Hepatocyte (in vitro differentiated cells): ENCODE data around the gene EVL. TPM values are rescaled to one million over a fixed set of nuclear protein-coding genes. Genes with fewer than 3 reads are reported as not detected.

Experiments
- DNase-seq: peaks from one replicate; pipeline ENCODE4 v3.0.0-alpha.2; 2016; ENCODE audit warnings: low spot score
- H2AFZ ChIP-seq: fragments of 200-600 bp; sonication (generic); 2 replicates; pipeline ENCODE4 v1.6.0; 2016; ENCODE audit warnings: antibody characterized with exemption, mild to moderate bottlenecking
- H3K27ac ChIP-seq: fragments of 200-600 bp; sonication (generic); 2 replicates; pipeline ENCODE4 v1.5.1; 2016; ENCODE audit warnings: mild to moderate bottlenecking
- H3K27me3 ChIP-seq: fragments of 200-600 bp; sonication (generic); 2 replicates; pipeline ENCODE4 v1.6.1; 2016
- H3K36me3 ChIP-seq: fragments of 200-600 bp; sonication (generic); replicated peaks from 2 replicates; pipeline ENCODE4 v1.5.1; 2016; ENCODE audit warnings: low read depth; ENCODE audit not compliant: insufficient read depth
- H3K4me1 ChIP-seq: fragments of 200-600 bp; sonication (generic); 2 replicates; pipeline ENCODE4 v1.5.1; 2016; ENCODE audit warnings: mild to moderate bottlenecking, moderate library complexity; ENCODE audit not compliant: insufficient read depth
- H3K4me2 ChIP-seq: fragments of 200-600 bp; sonication (generic); 2 replicates; pipeline ENCODE4 v1.6.0; 2016
- H3K4me3 ChIP-seq: fragments of 200-600 bp; sonication (generic); 2 replicates; pipeline ENCODE4 v1.5.1; 2016; ENCODE audit warnings: mild to moderate bottlenecking
- H3K79me2 ChIP-seq: fragments of 200-600 bp; sonication (generic); 2 replicates; pipeline ENCODE4 v1.6.0; 2017; ENCODE audit warnings: mild to moderate bottlenecking
- H3K9me2 ChIP-seq: fragments of 200-600 bp; sonication (generic); replicated peaks from 2 replicates; pipeline ENCODE4 v1.6.0; 2017; ENCODE audit warnings: mild to moderate bottlenecking; ENCODE audit not compliant: insufficient read depth
- H3K9me3 ChIP-seq: fragments of 200-600 bp; sonication (generic); 2 replicates; pipeline ENCODE4 v1.5.1; 2016; ENCODE audit warnings: low read depth, mild to moderate bottlenecking
- H4K20me1 ChIP-seq: fragments of 200-600 bp; sonication (generic); 2 replicates; pipeline ENCODE4 v1.6.0; 2016; ENCODE audit warnings: mild to moderate bottlenecking; ENCODE audit not compliant: insufficient read depth, poor library complexity, severe bottlenecking
- EZH2 ChIP-seq: fragments of 200-600 bp; sonication (generic); IDR thresholded peaks from 2 replicates; pipeline ENCODE4 v1.6.1; 2016; ENCODE audit warnings: antibody characterized with exemption, mild to moderate bottlenecking, borderline replicate concordance
- EZH2phosphoT487 ChIP-seq: fragments of 200-600 bp; sonication (generic); IDR thresholded peaks from one replicate; pipeline ENCODE4 v1.6.1; 2018; ENCODE audit warnings: antibody characterized with exemption, mild to moderate bottlenecking, low read depth, moderate library complexity; ENCODE audit not compliant: unreplicated experiment, severe bottlenecking
- WGBS: methylation state at CpG from one replicate; pipeline ENCODE4 v1.1.6; 2016; ENCODE audit warnings: low lambda C conversion rate; ENCODE audit errors: missing lambda C conversion rate; 5-methylcytosine and 5-hydroxymethylcytosine counted together
- polyA plus RNA-seq: library from polyadenylated mRNA; unstranded; fragments of >200 nt; fragmentation: Nextera tagmentation; extraction: Ambion mirVana; gene quantifications from 2 replicates; pipeline ENCODE4 v1.2.1, GENCODE V29; 2016
- total RNA-seq: library from RNA; depleted of rRNA; stranded (reverse); fragments of >200 nt; gene quantifications from 2 replicates; pipeline ENCODE4 v1.2.3, GENCODE V29; 2014
- TF ChIP-seq, protein P1 (sequence below): fragments of 200-600 bp; sonication (generic); IDR thresholded peaks from 2 replicates; pipeline ENCODE4 v1.5.1; 2016; ENCODE audit warnings: antibody characterized with exemption, mild to moderate bottlenecking; ENCODE audit not compliant: poor library complexity

EVL gene
- total and polyA plus RNA-seq, 2 experiments from 2014 or later = 60.5 to 77.2 TPM

DNA sequence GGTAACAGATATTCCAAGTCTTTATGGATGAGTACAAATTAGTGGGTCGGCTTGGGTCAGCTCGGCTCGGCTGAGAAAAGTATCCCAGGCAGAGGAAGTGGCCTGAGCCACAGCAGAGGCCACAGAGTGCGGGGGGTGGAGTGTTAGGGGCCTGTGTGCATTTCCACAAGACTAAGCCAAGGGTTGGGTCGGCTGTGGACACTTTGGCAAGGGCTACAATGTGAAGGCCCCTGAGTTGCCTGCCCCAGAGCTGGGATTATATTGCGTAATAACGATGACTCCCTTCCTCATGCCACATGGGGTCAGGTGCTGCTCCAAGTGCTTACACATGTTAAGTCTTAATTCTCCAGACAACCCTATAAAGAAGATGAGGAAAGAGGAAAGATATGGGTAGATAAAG lies 11.4 kb downstream of the EVL start:
- H3K27ac ChIP-seq = peak overlapping the region; percentile 63
- H2AFZ ChIP-seq = no peak overlapping the region
- TF ChIP-seq EZH2 = no peak
- TF ChIP-seq, protein P1, sequence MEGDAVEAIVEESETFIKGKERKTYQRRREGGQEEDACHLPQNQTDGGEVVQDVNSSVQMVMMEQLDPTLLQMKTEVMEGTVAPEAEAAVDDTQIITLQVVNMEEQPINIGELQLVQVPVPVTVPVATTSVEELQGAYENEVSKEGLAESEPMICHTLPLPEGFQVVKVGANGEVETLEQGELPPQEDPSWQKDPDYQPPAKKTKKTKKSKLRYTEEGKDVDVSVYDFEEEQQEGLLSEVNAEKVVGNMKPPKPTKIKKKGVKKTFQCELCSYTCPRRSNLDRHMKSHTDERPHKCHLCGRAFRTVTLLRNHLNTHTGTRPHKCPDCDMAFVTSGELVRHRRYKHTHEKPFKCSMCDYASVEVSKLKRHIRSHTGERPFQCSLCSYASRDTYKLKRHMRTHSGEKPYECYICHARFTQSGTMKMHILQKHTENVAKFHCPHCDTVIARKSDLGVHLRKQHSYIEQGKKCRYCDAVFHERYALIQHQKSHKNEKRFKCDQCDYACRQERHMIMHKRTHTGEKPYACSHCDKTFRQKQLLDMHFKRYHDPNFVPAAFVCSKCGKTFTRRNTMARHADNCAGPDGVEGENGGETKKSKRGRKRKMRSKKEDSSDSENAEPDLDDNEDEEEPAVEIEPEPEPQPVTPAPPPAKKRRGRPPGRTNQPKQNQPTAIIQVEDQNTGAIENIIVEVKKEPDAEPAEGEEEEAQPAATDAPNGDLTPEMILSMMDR = no peak
- no peak for TF ChIP-seq EZH2phosphoT487
- no peaks in the 10 kb centered on the region for H3K9me3 ChIP-seq
- H3K4me1 ChIP-seq = peaks cover 17% of the 10 kb centered on the region
- H3K4me2 ChIP-seq = no peak overlapping the region
- H3K79me2 ChIP-seq = peaks cover 72% of the 10 kb centered on the region
- no peaks in the 10 kb centered on the region for H3K36me3 ChIP-seq
- H4K20me1 ChIP-seq = peaks cover 9% of the 10 kb centered on the region
- no peaks in the 10 kb centered on the region for H3K9me2 ChIP-seq
- WGBS = 78% methylated on average over 7 of the region's 7 CpGs
- no peaks in the 10 kb centered on the region for H3K27me3 ChIP-seq
- H3K4me3 ChIP-seq = no peak overlapping the region
- DNase-seq = peak; percentile 43

DNA sequence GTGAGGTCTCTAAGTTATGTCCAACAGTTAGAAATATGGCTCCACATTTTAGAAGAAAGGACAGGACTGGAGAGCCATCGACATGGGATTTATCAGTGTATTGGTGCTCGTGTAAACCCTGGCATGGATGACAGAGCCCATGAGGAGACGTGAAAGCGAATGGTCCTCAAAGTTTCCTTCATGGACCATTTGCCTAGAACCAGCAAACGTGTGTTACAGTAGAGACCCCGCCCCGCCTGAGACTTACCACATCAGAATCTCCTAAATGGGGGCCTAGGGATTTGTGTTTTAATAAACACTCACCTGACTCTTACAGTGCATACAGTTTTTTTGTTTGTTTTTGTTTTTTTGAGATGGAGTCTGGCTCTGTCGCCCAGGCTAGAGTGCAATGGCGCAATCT lies 12.2 kb downstream of the EVL start:
- 100% methylated on average over 9 of the region's 9 CpGs for WGBS
- H3K4me2 ChIP-seq = no peak overlapping the region

DNA sequence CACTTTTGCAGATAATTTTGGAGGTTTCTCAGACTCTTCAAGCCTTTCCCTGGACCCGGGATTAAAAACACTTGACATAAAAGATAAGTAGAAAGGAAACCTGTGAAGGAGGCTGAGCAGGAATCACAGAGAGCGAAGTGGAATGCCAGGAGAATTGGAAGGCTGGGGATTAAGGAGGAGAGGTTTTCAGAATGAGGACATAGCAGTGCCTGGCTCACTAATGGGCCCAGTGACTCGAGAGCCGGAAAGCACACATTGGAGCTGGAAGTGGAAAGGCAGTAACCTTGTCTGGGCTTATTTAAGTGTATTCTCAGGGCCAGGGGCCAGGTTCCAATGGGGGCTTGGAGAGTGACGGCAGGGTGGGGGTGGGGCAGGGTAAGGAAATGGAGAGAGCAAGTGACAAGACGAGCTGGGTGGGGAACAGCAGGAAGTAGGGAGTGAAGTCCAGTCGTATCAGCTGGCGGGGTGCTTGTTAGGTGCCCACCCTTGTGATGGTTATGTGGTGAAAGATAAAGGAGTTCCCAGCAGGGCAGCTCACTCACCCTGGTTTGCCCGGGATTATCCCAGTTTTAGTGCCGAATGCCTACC lies 13.1 kb downstream of the EVL start:
- no peaks in the 10 kb centered on the region for H3K36me3 ChIP-seq
- H3K27ac ChIP-seq = peak overlapping the region; percentile 45
- H2AFZ ChIP-seq = no peak overlapping the region
- no peak for DNase-seq
- H3K4me1 ChIP-seq = peaks cover 17% of the 10 kb centered on the region
- no peaks in the 10 kb centered on the region for H3K9me3 ChIP-seq
- WGBS = 74% methylated on average over 10 of the region's 10 CpGs
- no peak overlapping the region for H3K4me2 ChIP-seq
- no peaks in the 10 kb centered on the region for H3K27me3 ChIP-seq
- peaks cover 73% of the 10 kb centered on the region for H3K79me2 ChIP-seq
- H3K9me2 ChIP-seq = no peaks in the 10 kb centered on the region
- peaks cover 12% of the 10 kb centered on the region for H4K20me1 ChIP-seq
- no peak for TF ChIP-seq EZH2
- no peak for TF ChIP-seq EZH2phosphoT487
- TF ChIP-seq, protein P1 = no peak
- H3K4me3 ChIP-seq = no peak overlapping the region

More for the DNA sequence above, 12.2 kb downstream of the EVL start:
- peaks cover 17% of the 10 kb centered on the region for H3K4me1 ChIP-seq
- no peaks in the 10 kb centered on the region for H3K36me3 ChIP-seq
- no peaks in the 10 kb centered on the region for H3K27me3 ChIP-seq
- peaks cover 72% of the 10 kb centered on the region for H3K79me2 ChIP-seq
- H3K4me3 ChIP-seq = no peak overlapping the region
- H3K9me2 ChIP-seq = no peaks in the 10 kb centered on the region
- no peak overlapping the region for H2AFZ ChIP-seq
- DNase-seq = no peak
- H3K27ac ChIP-seq = no peak overlapping the region
- H4K20me1 ChIP-seq = peaks cover 12% of the 10 kb centered on the region
- no peaks in the 10 kb centered on the region for H3K9me3 ChIP-seq
- TF ChIP-seq, protein P1 = no peak
- TF ChIP-seq EZH2 = no peak
- no peak for TF ChIP-seq EZH2phosphoT487
